ENCODE measurements around the gene CACNA2D2.

CACNA2D2 gene

GRCh38 chr3:50358911-50359759 lies 144.3 kb downstream of the CACNA2D2 start, which contains the start of gene TMEM115:
TMEM115 (minus strand) TSS chr3:50359521; CDS start chr3:50359063, 458 bp downstream.
- peak; percentile 98 for DNase-seq

DNA sequence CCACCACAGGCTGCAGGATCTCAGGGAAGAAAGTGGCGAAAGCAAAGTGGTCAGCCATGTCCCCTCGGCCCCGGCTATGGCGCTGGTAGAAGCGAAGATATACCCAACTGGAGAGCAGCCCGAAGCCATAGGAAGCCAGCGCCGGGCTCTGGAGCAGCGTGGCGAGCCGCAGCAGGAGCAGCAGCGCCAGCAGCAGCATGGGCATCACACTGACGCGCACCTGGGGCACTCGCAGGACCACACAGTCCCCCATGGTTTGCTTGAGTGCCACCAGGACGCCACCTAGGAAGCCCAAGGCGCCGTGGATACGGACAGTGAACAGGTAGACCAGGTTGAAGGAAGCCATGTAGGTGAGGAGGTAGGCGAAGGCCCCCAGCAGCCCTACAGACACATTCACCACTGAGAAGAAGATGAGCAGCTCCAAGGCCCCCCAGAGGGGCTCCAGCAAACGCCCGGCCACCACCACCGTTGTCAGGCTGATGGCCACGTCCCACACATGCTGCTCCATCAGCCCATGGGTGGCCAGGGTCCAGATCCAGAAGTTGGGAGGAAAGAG lies 145.0 kb downstream of the CACNA2D2 start:
- no peak for DNase-seq

DNA sequence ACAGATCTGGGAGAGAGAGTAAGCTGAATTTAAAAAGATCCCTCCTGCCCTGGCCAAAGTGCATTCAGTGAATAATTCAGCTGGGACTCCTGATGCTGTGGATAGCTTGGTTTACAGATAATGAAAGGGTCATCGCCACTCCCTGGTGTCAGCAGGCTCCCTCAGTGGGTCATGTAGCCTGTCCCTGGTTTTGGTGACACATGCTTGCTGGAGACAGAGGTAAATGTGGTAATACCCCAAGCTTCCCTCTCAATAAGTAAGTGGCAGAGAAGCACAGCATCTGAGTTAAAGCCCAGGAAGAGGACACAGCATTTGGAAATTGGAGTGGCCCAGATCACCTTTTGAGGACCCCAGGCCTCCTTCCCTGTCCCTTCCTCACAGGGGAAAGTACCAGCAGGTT lies 146.0 kb downstream of the CACNA2D2 start:
- DNase-seq: no peak

- no peak for DNase-seq
These were observed 146.9 kb downstream of the CACNA2D2 start for GRCh38 chr3:50356553-50356952.

GRCh38 chr3:50355829-50356552 lies 147.4 kb downstream of the CACNA2D2 start:
- no peak for DNase-seq

- no peak for DNase-seq
These were observed 148.6 kb downstream of the CACNA2D2 start for GRCh38 chr3:50354850-50355249.

DNA sequence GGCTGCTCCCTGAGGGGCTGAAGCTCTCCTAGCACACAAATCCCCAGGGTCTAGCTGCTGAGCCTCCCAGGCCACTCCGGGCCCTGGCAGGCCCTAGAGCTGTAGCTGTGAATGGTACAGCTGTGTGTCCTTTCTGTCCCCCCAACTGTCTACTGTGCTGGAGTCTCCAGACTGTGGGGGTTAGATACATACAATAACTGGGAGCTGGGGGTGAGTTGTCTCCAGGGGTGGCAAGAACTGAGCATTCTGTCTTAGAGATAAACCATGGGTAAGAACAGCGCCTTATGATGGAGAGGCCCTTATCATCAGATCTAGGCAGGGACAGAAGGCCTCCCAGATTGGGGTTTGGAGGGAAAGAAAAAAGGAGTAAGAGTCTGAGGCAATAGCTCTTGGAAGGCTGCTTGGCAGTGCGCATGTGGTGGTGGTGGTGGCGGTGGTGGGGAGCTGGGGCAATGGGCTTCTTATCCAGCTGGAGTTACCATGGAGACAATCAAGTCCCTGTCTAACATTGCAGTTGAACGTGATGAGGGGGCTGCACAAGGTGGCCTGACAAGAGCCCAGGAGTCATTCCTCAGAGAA lies 149.2 kb downstream of the CACNA2D2 start:
- no peak for DNase-seq

DNA sequence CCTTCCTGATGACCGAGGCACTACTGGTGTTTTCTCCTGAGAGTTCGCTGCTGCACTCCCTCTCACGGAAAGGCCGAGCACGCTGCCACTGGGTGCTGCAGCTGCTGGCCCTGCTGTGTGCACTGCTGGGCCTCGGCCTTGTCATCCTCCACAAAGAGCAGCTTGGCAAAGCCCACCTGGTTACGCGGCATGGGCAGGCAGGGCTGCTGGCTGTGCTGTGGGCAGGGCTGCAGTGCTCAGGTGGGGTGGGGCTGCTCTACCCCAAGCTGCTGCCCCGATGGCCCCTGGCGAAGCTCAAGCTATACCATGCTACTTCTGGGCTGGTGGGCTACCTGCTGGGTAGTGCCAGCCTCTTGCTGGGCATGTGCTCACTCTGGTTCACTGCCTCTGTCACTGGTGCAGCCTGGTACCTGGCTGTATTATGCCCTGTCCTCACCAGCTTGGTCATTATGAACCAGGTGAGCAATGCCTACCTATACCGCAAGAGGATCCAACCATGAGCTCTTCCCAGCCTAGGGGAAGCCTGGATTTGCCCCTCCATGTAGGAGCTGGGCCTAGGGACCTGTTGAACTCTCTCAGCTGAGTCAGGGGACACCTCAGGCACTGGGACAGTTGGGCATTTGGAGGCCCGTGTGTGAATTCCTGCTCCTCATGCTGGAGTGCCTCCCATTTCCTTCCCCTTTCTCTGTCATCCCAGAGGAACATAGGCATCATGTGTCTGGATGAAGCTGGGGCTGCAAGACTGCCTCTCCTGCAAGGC lies 150.0 kb downstream of the CACNA2D2 start:
- DNase-seq: no peak

DNA sequence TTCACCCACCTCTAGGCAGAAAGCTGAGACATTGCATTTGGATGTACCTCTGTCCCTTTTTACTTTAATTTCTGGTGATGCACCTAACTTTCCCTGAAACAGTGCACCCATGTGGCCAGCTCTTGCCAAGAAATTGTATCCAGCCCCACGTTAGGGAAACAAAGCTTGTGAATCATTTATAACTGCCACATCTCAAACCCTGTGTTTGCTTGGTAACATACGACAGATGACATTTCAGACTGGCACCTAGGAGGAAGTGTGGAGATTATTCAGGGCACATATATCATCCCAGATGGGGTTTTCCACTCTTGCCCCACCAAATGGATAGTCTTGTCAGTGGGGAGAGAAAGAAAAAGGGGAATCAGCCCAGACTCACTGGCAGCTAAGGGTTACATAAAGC lies 150.7 kb downstream of the CACNA2D2 start:
- peak; percentile 12 for DNase-seq

GRCh38 chr3:50351323-50351697 lies 152.1 kb downstream of the CACNA2D2 start:
- DNase-seq: no peak

- DNase-seq: peak; percentile 94
These were observed 152.7 kb downstream of the CACNA2D2 start, which contains the start of the genes CYB561D2 and NPRL2 for GRCh38 chr3:50350527-50351322. CYB561D2 (plus strand) TSS chr3:50350862; CDS start chr3:50351434, 572 bp downstream. NPRL2 (minus strand) TSS chr3:50350775; CDS start chr3:50350652, 123 bp downstream.

GRCh38 chr3:50350213-50350526 lies 153.3 kb downstream of the CACNA2D2 start:
- DNase-seq: no peak

DNA sequence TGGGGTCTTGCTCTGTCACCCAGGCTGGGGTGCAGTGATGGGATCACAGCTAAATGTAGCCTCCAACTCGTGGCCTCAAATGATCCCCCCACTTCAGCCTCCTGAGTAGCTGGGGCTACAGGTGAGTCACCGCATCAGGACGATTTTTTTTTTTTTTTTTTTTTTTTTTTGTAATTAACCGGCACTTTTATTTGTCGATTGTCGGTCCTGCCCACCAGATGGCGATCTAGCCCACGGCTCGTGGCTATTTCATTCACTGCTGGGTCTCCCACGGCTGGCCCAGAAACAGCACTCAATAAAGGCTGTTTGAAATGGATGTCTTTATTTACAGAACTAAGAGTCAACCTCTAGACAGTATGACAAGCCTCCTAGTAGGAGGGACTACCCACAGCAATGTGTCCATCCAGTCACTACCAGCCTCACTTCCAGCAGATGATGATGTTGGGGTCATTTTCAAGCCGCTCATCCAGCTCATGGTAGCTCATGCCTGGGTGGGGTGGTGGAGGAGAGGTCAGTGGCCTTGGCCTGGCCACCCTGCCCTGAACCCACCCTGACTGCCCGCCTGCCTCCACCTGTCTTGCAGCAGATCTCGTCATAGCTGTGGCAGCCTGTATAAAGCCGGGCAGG lies 156.1 kb downstream of the CACNA2D2 start:
- peak; percentile 73 for DNase-seq

- DNase-seq: peak; percentile 79
These were observed 157.7 kb downstream of the CACNA2D2 start, which contains the start of gene ZMYND10 for GRCh38 chr3:50345586-50346234. ZMYND10 (minus strand) TSS chr3:50345732; CDS start chr3:50345579, 153 bp downstream.

- DNase-seq: no peak
These were observed 158.4 kb downstream of the CACNA2D2 start for GRCh38 chr3:50345008-50345407.

- DNase-seq: peak; percentile 54
These were observed 160.4 kb downstream of the CACNA2D2 start for GRCh38 chr3:50342813-50343633.

GRCh38 chr3:50341996-50342650 lies 161.3 kb downstream of the CACNA2D2 start:
- DNase-seq: no peak

- DNase-seq: no peak
These were observed 161.9 kb downstream of the CACNA2D2 start for GRCh38 chr3:50341537-50341936.
